Fibroblast of pulmonary artery (primary cell): ENCODE measurements around the gene TMEM200A.

Experiments
- DNase-seq: peaks from one replicate; pipeline ENCODE4 v3.0.0-alpha.2; 2010; ENCODE audit warnings: low read depth
- H3K4me3 ChIP-seq: replicated peaks from 2 replicates; pipeline ENCODE4 v1.5.1; 2011; ENCODE audit warnings: low read depth, mild to moderate bottlenecking, control low read depth, low read length, moderate library complexity
- CTCF ChIP-seq: IDR thresholded peaks from 2 replicates; pipeline ENCODE4 v1.5.1; 2011; ENCODE audit warnings: mild to moderate bottlenecking, control low read depth, low read length, inconsistent platforms; ENCODE audit errors: missing control alignments

The TMEM200A gene

GRCh38 chr6:130373992-130374391 lies 8.2 kb downstream of the TMEM200A start:
- H3K4me3 ChIP-seq, result no peak overlapping the region
- no peak for TF ChIP-seq CTCF
- no peak for DNase-seq

- no peak for TF ChIP-seq CTCF
- peak; percentile 12 for DNase-seq
- no peak overlapping the region for H3K4me3 ChIP-seq
Observed at GRCh38 chr6:130376936-130377335, 11.1 kb downstream of the TMEM200A start.

- no peak for TF ChIP-seq CTCF
- H3K4me3 ChIP-seq, result no peak overlapping the region
- no peak for DNase-seq
Observed at GRCh38 chr6:130377371-130377770, 11.6 kb downstream of the TMEM200A start.

- no peak for TF ChIP-seq CTCF
- no peak for DNase-seq
- no peak overlapping the region for H3K4me3 ChIP-seq
Observed at GRCh38 chr6:130377915-130378314, 12.1 kb downstream of the TMEM200A start.

- no peak for DNase-seq
- no peak overlapping the region for H3K4me3 ChIP-seq
- no peak for TF ChIP-seq CTCF
Observed at GRCh38 chr6:130379223-130379622, 13.4 kb downstream of the TMEM200A start.

GRCh38 chr6:130381012-130381411 lies 15.2 kb downstream of the TMEM200A start:
- H3K4me3 ChIP-seq, result no peak overlapping the region
- no peak for DNase-seq
- no peak for TF ChIP-seq CTCF

GRCh38 chr6:130381459-130382380 lies 15.9 kb downstream of the TMEM200A start:
- TF ChIP-seq CTCF, result no peak
- H3K4me3 ChIP-seq, result no peak overlapping the region
- no peak for DNase-seq
